GM18907 (cell line): ENCODE data around the gene ENTHD1.
"Not testable (repeated sequence)": the region's sequence is repeated elsewhere in the genome, so short reads cannot be mapped to it uniquely, and the experiment has no call there.

ENCODE experiments used
- ATAC-seq: cut with Tn5 transposase; IDR thresholded peaks from one replicate; pipeline ENCODE4 v1.9.1; 2021; ENCODE audit warnings: mild to moderate bottlenecking, moderate library complexity; ENCODE audit not compliant: unreplicated experiment

ENTHD1 gene

DNA sequence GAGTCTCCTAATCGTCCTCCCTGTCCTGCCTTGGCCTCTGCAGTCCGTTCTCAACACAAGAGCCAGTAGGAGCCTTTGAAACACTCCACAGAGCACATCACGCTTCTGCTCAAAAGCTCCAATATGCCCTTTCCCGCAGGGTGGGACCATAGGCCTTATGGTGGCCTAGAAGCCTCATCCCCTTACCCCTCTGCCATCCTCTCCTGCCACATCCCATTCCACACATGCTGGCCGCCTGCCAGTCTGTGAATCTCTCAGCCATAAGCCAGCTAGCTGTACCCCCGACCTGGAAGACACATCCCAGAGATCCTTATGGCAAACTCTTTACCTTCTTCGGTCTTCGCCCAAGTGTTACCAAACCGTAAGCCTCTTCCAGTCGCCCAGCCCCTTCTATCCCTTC lies 157.8 kb downstream of the ENTHD1 start:
- ATAC-seq, result no peak

DNA sequence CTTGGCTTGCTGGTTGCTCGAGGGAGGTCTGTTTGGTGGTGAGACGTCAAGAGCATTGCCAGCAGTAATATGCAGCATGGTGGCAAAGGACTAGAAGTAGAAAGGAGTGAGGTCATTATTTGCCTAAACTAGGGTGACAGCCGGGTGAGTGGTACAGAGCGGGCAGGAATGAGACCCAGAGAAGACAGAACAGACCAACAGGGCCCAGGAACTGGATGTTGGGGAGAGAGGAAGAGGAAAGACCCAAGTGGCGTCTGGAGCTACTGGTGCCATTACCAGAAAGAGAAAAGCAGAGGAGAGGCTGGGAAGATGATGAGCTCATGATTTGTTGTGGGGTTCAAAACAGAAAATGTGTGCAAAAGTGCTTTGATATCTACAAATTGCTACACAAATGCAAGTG lies 158.7 kb downstream of the ENTHD1 start:
- no peak for ATAC-seq

DNA sequence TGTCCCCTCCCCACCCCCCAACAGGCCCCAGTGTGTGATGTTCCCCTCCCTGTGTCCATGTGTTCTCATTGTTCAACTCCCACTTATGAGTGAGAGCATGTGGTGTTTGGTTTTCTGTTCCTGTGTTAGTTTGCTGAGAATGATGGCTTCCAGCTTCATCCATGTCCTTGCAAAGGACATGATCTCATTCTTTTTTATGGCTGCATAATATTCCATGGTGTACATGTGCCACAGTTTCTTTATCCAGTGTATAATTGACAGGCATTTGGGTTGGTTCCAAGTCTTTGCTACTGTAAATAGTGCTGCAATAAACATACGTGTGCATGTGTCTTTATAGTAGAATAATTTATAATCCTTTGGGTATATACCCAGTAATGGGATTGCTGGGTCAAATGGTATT lies 159.5 kb downstream of the ENTHD1 start:
- not testable (repeated sequence) for ATAC-seq

DNA sequence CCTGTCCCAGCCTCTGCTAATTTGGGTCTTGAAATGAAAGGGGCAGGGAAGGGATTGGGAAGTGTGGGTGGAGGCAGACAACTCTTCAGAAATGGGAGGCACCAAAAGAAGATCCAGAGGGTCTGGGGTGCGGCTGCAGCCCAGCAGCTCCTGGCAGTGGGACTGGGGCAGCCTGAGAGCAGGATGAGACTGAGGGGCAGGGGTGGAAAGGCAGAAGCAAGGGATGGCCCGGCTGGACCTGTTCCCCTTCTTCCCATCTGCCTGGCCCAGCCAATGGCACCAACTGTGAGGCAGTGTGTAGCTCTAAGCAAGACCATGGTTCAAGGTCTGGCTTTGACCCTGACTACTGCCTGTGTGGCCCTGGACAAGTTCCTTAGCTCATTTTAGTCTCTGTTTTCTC lies 160.4 kb downstream of the ENTHD1 start:
- ATAC-seq, result no peak

DNA sequence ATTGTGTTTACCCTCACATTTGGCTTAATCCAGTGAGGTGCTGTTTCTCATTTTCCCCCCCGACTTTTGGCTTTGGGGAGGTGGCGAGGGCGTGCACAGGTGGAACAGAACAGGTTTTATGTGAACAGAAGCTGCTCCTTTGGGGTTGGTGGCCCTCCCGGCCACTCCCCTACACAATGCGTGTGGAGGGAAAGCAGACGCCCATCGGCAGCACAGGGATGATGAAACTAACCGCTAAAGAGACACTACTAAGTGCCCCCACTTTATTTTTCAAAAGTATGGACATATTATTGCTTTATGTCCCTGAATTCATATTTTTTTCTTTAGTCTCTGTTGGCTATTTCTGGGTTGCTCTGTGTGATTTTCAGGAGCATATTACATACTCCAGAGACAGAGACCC lies 160.9 kb downstream of the ENTHD1 start:
- ATAC-seq, result no peak

DNA sequence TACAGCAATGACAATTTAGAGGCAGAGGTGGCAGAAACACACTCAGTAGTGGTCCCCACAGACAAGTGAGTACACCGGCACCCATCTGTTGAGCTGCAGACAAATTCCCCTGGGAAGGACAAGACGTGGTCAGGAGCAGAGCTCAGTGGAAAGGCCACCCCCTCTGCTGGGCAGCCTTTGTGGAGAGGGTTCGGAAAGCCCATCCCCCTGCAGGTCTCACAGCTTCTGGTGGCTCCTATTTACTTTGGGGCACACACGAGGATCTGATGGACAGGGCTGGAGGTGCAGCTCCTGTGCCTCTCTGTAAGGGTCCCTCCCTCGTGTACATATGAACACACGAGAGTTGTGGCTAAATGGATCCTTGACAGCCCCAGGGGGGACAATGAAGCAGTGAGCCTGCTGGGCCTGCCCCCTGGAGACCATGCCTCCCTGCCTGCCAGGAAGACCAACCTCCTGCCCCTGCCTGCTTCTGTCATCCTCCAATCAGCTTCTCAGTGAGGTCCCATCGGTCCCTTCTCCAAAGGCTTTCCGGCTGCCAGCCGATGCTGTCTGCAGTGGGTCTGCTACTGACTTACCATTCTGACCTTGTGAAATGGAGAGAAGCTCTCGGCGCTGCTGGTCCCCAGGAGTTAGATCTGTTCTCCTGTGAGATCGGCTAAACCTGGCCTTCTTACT lies 161.5 kb downstream of the ENTHD1 start:
- ATAC-seq, result no peak

DNA sequence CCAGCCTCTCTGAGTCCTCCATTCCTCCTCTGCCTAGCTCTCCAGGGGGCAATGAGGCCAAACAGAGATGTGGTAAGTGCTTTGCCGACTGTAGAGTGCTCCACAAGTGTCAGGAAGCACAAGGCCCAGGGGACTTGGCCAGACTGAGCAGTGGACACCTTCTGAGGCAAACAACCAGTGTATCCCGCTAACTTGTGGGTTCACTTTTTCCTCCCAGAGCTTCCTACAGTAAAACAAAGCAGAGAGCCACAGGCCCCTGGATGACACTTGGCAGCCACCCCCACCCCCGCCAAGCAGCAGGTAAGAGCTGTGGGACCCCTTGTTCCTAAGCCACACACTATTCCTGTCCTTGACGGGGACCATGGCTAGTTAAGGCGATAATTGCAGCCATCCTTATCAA lies 162.1 kb downstream of the ENTHD1 start:
- ATAC-seq, result no peak

DNA sequence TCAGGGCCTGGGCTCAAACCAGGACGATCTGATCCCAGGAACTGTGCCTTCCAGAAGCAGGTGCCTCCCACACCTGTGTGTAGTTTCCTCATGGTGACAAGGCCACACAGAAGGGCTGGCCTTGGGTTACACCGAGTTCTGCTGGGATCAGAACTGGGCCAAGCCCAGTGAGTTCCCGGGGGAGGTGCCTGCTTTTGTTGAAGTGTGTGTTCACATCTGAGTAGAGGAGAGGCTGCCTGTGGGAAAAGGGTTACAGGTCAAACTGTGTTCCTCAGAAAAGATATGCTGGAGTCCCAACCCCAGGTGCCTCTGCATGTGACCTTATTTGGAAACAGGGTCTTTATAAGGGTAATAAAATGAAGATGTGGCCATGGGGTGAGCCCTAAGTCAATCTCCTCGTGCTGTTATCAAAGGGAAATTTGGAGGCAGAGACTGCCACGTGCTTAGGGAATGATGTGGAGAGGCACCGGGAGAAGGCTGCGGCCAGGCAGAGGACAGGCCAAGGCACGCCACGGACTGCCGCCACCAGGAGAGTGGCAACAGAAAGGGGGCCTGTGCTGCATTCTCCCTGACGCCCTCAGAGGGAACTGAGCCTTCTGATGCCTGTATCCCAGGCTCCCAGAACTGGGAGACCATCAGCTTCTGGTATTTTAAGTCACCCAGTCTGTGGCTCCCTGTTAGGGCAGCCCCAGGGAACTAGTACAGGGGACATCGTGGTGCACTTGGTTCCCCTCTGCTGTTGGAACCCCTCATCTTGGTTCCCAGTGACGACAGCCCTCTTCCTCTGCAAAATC lies 164.2 kb downstream of the ENTHD1 start:
- ATAC-seq, result no peak

DNA sequence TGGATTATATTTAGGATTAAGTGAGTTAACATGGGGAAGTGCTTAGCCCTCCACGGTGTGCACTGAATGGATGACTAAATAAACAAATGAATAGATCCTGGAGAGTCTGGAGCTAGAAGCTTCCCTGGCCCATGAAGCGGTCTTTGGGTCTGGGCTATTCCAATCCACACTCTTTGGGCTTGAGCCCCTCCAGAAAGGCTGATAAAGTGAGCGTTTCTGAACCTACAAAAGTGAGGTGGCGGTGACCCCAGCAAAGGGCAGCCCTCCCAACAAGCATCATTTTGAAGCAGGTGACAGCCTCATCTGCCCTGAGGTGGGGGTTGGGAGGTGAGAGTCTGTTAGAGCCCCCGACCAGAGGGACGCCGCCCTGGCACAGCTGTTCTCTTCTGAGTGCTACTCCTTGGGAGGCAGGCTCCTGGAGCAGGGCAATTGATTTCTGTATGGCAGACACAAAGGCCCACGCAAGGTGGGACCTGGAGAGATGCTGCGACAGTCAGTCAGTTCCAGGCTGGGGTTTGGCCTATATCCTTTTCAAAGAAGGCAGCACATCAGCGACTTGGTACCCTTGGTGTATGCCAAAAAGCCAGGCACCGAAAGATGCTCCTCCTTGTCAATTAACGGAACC lies 165.2 kb downstream of the ENTHD1 start:
- ATAC-seq, result no peak

DNA sequence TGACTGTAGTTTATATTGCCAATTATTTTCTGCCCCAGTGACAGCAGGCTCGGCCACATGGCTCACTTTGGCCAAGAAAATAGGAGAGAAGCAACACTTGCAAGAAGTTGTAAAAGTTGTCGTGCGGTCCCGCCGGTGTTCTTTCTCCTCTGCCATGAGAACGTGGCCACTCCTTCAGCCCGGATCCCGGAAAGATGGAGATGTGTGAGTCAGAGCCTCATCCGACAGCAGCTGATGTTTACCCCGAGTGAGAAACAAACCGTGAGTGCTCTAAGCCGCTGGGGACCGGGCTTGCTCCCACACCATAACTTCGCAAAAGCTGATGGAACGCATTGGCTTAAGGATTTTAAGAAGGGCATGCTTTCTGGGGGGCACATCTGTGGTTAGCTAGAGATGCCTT lies 166.0 kb downstream of the ENTHD1 start:
- ATAC-seq, result no peak

DNA sequence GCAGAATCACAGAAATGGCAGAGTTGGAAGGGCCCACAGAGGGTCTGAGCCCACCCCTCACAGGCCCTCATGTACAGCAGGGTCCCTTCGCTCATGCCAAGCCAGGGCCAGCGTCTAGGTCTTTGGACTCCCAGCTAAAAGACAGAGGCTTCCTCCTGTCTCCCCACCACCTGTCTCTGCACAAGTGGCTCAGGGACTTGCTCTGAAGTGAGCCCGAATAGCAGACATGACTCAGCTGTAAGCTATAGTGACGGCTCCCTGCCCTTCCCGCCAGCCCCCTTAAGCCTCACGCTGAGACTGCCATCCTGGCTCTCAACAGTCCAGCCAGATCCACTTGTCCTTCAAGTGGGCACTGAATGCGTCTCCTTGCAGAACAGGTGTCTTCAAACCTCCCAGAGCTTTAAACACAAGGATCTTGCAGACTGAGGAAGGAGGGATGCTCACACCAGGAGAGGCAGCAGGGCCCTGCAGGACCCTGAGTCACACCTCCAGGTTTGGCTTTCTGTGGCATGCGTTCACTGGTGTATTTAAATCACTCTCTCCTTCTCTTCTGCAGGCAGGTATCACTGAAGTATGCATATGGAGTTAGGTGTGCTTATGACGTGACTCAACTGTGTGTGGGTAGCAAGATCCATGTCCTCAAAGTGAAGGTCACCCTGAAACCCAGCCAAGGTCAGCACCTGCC lies 168.1 kb downstream of the ENTHD1 start:
- ATAC-seq, result no peak

DNA sequence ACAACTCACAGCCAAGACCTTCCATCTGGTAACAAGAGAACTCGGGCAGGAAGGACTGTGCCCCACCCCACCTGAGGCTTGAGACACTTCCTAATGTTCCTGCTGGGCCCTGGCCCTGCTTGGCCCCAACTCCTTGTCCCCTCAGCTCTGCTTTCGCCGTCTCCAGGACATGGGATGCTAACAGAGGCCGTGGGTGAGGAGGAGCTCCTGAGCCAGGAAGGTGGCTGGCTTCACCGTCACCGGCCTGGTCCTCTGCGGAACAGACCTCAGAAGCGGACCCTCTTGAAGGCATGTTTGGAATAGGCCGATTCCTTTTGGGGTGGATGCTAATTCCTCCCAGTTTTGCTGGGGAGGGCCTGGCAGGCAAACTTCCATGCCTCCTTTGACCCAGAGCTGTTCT lies 168.7 kb downstream of the ENTHD1 start:
- ATAC-seq, result no peak

DNA sequence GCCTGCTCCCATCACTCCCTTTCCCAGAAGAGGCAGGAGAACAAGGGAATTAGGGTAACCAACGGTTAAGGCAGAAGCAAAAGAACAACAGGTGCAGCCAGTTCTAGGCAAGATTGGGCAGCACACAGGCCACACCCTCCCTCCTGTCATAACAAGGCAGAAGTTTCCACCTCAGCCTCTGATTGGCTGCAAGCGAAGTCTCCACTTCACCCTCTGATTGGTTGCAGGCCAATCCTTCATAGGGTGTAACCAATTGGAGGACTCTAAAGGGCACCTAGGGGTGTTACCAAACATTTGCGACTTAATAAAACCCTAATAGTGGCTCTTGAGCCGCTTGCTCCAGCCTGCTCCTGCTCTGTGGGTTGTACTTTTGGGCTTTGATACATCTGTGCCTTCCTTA lies 169.2 kb downstream of the ENTHD1 start:
- ATAC-seq, result no peak

DNA sequence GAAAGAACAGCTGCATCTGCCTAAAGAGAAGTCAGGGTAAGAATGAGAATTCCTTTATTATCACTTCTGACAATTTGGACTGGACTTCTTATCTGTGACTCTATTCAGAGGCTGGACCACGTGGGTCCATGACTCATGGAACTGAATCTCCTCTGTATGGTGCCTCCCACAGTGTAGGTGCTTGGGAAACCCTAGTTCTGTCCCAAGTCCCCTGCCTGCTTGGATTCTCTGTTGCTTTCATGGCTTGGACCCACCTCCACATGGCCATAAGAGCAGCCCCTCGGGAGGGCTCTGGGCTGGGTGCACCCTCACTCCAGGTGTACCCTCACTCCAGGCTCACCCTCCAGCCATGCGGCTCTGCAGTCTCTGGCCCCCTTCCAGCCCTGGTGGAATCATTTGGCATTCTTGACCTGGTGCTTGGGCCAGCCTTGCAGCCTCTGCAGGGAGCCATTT lies 169.6 kb downstream of the ENTHD1 start:
- ATAC-seq, result no peak

DNA sequence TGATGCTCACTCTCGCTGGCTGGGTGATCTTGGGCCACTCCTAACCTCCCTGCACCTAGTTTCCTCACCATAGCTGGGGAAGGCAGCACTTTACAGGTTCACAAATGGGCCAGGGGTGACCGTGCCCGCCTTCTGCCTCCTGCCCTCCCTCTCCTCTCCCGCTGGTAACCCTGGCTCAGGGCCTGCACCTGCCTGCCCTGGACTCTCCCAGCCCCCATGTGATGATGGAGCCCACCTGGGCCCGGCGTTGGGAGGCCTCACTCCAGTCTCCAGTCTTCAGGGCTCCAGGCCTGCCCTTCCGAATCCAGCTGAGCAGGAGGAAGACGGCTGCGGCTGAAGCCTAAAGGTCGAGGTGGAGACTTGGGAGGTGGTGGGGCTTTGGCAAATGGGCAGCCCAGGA lies 170.1 kb downstream of the ENTHD1 start:
- no peak for ATAC-seq

DNA sequence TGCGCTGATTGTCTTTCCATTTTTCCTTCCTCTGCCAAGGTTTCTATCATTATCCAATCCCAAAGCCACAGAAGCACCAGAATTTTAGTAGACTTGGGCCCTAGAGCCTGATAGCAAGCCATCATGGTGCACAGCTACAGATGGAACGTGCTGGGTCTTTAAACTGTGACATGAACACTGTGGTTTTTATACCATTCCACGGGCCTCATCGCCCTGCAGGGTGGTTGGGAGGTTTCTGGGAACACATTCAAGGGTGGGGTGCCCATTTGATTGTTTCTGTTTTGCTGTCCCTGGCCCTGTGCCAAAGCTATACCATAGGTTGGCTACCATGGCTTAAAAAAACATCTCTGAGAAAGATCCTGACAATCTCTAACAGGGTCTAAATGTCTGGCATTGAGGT lies 171.1 kb downstream of the ENTHD1 start:
- no peak for ATAC-seq

DNA sequence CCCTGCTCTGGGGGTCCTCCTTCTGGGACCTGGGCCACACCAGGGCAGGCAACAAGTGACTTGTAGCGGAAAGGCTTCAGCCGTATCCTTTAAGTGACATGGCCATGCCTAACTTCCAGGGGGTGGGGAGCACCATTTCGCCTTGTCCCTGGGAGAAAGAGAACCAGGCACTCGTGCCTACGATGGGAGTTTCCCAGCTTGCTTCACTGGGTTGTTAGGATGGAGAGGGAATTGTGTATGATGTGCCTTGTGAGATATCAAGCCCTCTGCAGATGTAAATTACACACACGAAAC lies 171.6 kb downstream of the ENTHD1 start:
- ATAC-seq, result no peak

DNA sequence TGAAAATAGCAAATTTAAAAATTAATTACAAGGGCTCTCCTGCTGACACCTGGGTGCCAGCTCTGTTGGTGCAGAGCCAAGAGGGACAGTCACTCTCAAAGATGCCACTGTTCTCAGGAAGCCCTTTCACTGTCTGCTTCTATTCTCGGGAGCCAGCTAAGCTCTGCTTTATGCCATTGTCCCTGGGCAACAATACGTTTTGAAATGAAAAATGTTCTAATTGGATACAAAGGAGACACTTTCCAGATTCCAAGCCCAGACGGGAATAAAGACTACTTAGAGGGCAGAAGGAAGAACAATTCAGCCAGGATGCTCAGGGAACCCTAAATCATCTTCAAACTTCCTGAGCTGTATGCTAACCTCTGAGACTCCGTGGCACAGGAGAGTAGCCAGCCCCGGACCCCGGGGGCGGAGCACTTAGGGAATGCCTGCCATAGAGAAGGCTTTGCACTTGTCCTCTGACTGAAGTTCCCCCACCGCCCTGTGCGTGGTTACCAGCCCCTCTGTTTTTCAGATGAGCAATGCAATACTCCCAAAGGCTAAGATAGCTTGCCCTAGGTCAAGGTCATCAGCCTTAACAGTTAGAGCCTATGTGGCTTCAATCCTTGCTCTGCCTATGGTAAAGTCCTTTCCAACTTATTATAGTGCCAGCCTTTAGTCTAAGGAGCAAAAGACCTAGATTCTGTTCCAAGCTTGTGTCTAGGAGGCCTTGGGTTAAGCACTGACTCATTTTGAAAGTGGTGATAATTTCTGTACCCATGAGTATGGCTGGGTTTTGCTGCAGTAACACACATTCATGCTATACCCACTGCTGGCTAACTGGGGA lies 172.1 kb downstream of the ENTHD1 start:
- no peak for ATAC-seq

DNA sequence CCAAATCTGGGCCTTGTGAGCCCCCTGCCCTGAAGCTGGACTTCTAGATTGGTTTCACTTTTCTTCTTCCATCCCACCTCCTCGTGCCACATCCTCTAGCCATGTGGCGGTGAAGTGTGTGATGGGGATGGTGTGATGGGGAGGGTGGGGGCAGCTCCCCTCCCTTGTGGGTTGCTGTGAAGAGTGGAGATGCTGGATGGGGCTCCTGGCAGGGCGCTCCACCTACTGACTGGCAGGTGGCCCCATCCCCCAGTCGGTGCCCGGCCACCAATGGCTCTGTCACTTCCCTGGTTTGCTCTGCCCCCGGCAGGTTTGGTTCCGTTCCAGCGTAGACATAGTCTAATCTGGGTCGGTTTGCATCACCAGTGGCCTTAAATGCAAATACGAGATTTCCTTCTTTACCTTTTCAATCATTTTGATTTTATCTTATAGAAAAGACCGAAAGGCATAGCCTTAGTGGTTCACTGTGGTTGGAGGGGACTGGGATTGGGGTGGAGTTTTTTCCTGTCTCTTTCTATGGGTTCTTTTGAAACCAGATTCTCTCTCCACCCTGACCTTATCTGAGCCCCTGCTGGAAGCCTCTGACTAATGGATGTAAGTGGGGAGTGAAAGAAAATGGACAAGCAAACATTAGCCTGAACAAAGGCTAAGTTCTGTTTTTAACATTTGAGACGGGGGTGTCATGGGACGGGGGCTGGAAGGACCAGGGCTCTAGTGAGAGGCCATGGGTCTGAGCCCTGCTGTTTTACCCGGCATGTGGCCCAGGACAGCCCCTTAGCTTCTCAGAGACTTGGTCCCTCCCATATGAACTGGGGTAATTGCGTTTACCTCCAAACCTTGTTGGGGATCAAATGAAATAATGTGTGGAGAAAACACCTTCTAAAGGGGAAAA lies 173.8 kb downstream of the ENTHD1 start:
- ATAC-seq, result no peak

DNA sequence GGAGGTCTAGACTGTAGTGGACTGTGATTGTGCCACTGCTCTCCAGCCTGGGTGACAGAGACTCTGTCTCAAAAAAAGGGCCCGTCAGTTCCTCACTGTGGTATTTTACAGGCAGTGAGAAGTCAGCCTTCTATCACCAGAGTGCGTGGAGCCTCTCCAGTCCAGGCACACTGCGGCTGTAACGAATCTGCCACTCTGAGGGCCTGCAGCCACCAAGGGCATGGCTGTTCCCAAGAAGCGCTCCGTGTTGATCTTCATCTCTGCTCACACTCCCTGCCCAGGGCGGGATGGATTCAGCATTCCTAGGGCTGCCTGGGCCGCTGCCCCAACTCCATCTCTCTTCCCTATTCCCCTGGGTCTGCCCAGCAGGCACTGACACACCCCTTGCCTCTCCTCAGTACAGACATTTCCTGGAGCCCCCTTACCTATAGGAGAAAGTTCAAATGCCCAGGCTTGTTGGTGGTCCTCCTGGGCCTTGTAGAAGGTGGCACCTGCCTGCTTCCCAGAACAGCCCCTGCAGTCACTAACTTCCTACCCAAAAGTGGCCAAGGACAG lies 174.6 kb downstream of the ENTHD1 start:
- ATAC-seq, result no peak
